GM23338 (cell line): ENCODE measurements around the gene UBE2G2. TPM values are rescaled to one million over a fixed set of nuclear protein-coding genes. Genes with fewer than 3 reads are reported as not detected.

Experiments used
- ATAC-seq: fragments of 200-7000 bp; cut with Tn5 transposase; 3 replicates; pipeline ENCODE4 v1.9.1; 2020
- DNase-seq: peaks from one replicate; pipeline ENCODE4 v3.0.0-alpha.2; 2015; ENCODE audit warnings: low spot score
- H2AFZ ChIP-seq: fragments of 200-600 bp; sonication (generic); 2 replicates; pipeline ENCODE4 v1.8.0; 2016; ENCODE audit warnings: antibody characterized with exemption, mild to moderate bottlenecking, moderate library complexity
- H3F3A ChIP-seq: fragments of 200-600 bp; sonication (generic); replicated peaks from 2 replicates; pipeline ENCODE4 v1.8.0; 2017; ENCODE audit warnings: antibody characterized with exemption, mixed run types, low read depth
- H3K27ac ChIP-seq: fragments of 200-600 bp; sonication (generic); 2 replicates; pipeline ENCODE4 v1.6.1; 2016; ENCODE audit warnings: low read depth
- H3K27me3 ChIP-seq: fragments of 200-600 bp; sonication (generic); 2 replicates; pipeline ENCODE4 v1.8.0; 2016; ENCODE audit warnings: mild to moderate bottlenecking, mixed run types, moderate library complexity; ENCODE audit not compliant: insufficient read depth
- H3K36me3 ChIP-seq: fragments of 200-600 bp; sonication (generic); 2 replicates; pipeline ENCODE4 v1.8.0; 2016; ENCODE audit warnings: mild to moderate bottlenecking; ENCODE audit not compliant: insufficient read depth
- H3K4me1 ChIP-seq: fragments of 200-600 bp; sonication (generic); 2 replicates; pipeline ENCODE4 v1.8.0; 2016; ENCODE audit warnings: mild to moderate bottlenecking, moderate library complexity; ENCODE audit not compliant: insufficient read depth
- H3K4me2 ChIP-seq: fragments of 200-600 bp; sonication (generic); 2 replicates; pipeline ENCODE4 v1.7.1; 2017; ENCODE audit warnings: mixed run types
- H3K4me3 ChIP-seq: fragments of 200-600 bp; sonication (generic); 2 replicates; pipeline ENCODE4 v1.6.1; 2016; ENCODE audit warnings: mixed run types
- H3K79me2 ChIP-seq: fragments of 200-600 bp; sonication (generic); replicated peaks from 2 replicates; pipeline ENCODE4 v1.8.0; 2017; ENCODE audit warnings: mild to moderate bottlenecking; ENCODE audit not compliant: insufficient read depth
- H3K9me2 ChIP-seq: fragments of 200-600 bp; sonication (generic); 2 replicates; pipeline ENCODE4 v1.8.0; 2017; ENCODE audit not compliant: insufficient read depth
- H4K20me1 ChIP-seq: fragments of 200-600 bp; sonication (generic); replicated peaks from 2 replicates; pipeline ENCODE4 v1.8.0; 2017; ENCODE audit warnings: mild to moderate bottlenecking; ENCODE audit not compliant: insufficient read depth
- H3K27ac Mint-ChIP-seq: 2 replicates; pipeline ENCODE4 v1.8.0; 2020; ENCODE audit warnings: inconsistent platforms, mild to moderate bottlenecking, moderate library complexity, mixed read lengths
- H3K27me3 Mint-ChIP-seq: 3 replicates; pipeline ENCODE4 v1.8.0; 2022; ENCODE audit warnings: low read depth, mild to moderate bottlenecking, moderate library complexity, mixed read lengths, inconsistent platforms; ENCODE audit not compliant: insufficient read depth, poor library complexity
- H3K36me3 Mint-ChIP-seq: 3 replicates; pipeline ENCODE4 v1.8.0; 2021; ENCODE audit warnings: low read depth, mild to moderate bottlenecking, inconsistent platforms, moderate library complexity, mixed read lengths
- H3K4me1 Mint-ChIP-seq: 3 replicates; pipeline ENCODE4 v1.8.0; 2020; ENCODE audit warnings: mild to moderate bottlenecking, inconsistent platforms, mixed read lengths
- H3K4me3 Mint-ChIP-seq: 3 replicates; pipeline ENCODE4 v1.8.0; 2021; ENCODE audit warnings: moderate library complexity, mild to moderate bottlenecking, inconsistent platforms, mixed read lengths
- H3K9me3 Mint-ChIP-seq: 3 replicates; pipeline ENCODE4 v1.8.0; 2020; ENCODE audit warnings: moderate library complexity, mild to moderate bottlenecking, inconsistent platforms, mixed read lengths
- CREB1 ChIP-seq: fragments of 250-450 bp; sonication (Bioruptor Pico); IDR thresholded peaks from 2 replicates; pipeline ENCODE4 v1.5.0; 2020; ENCODE audit warnings: low read depth, mild to moderate bottlenecking, moderate library complexity
- CTCF ChIP-seq, 2 experiments: fragments of 200-600 bp in 1 of 2; sonication (generic) in 1 of 2; conservative IDR thresholded peaks; 2 replicates each; pipeline versions ENCODE4 v1.5.1 to v1.6.1; 2016 to 2017; ENCODE audit warnings: antibody characterized with exemption in 2 of 2, low read depth in 2 of 2, mild to moderate bottlenecking in 2 of 2, moderate library complexity in 1 of 2
- ETS1 ChIP-seq: IDR thresholded peaks from 2 replicates; pipeline ENCODE4 v1.6.1; 2016; ENCODE audit warnings: antibody characterized with exemption
- EZH2 ChIP-seq: fragments of 200-600 bp; sonication (generic); IDR thresholded peaks from one replicate; pipeline ENCODE4 v1.8.0; 2017; ENCODE audit warnings: antibody characterized with exemption, mild to moderate bottlenecking, low read depth; ENCODE audit not compliant: unreplicated experiment
- EZH2phosphoT487 ChIP-seq: fragments of 200-600 bp; sonication (generic); IDR thresholded peaks from one replicate; pipeline ENCODE4 v1.8.1; 2018; ENCODE audit warnings: antibody characterized with exemption; ENCODE audit not compliant: unreplicated experiment
- JUNB ChIP-seq: IDR thresholded peaks from one replicate; pipeline ENCODE4 v1.6.1; 2016; ENCODE audit warnings: antibody characterized with exemption; ENCODE audit not compliant: unreplicated experiment
- NANOG ChIP-seq: IDR thresholded peaks from 2 replicates; pipeline ENCODE4 v1.6.1; 2016; ENCODE audit warnings: antibody characterized with exemption, borderline replicate concordance
- POLR2AphosphoS5 ChIP-seq: IDR thresholded peaks from 2 replicates; pipeline ENCODE4 v1.6.1; 2016; ENCODE audit warnings: antibody characterized with exemption, low read depth
- REST ChIP-seq: IDR thresholded peaks from one replicate; pipeline ENCODE4 v1.6.1; 2018; ENCODE audit warnings: antibody characterized with exemption; ENCODE audit not compliant: unreplicated experiment
- STAT1 ChIP-seq: IDR thresholded peaks from one replicate; pipeline ENCODE4 v1.6.1; 2016; ENCODE audit warnings: antibody characterized with exemption; ENCODE audit not compliant: unreplicated experiment
- ZNF114 ChIP-seq: fragments of 250-450 bp; sonication (Bioruptor Pico); IDR thresholded peaks from 2 replicates; pipeline ENCODE4 v1.5.0; 2020; ENCODE audit warnings: mild to moderate bottlenecking, moderate library complexity
- ZNF331 ChIP-seq: fragments of 250-450 bp; sonication (Bioruptor Pico); IDR thresholded peaks from 2 replicates; pipeline ENCODE4 v1.5.0; 2020; ENCODE audit warnings: low read depth, mild to moderate bottlenecking, moderate library complexity
- ZNF462 ChIP-seq: fragments of 250-450 bp; sonication (Bioruptor Pico); IDR thresholded peaks from 2 replicates; pipeline ENCODE4 v1.5.0; 2020; ENCODE audit warnings: mild to moderate bottlenecking, moderate library complexity
- polyA plus RNA-seq: library from polyadenylated mRNA; unstranded; fragments of >200 nt; fragmentation: Nextera tagmentation; extraction: Ambion mirVana; gene quantifications from 2 replicates; pipeline ENCODE4 v1.2.1, GENCODE V29; 2016
- total RNA-seq: library from RNA; depleted of rRNA; stranded (reverse); fragments of >200 nt; shearing (Covaris generic); gene quantifications from 2 replicates; pipeline ENCODE4 v1.2.3, GENCODE V29; 2014

The UBE2G2 gene
- total and polyA plus RNA-seq, 2 experiments from 2014 or later: 66.4 to 100 TPM

GRCh38 chr21:44833663-44834062 lies 32.0 kb upstream of the UBE2G2 start:
- Histone ChIP-seq H2AFZ (no peak overlapping the region), H3K27ac (no peak overlapping the region), H3F3A (no peaks in the 10 kb centered on the region), H3K36me3 (no peaks in the 10 kb centered on the region), H4K20me1 (no peaks in the 10 kb centered on the region), H3K4me2 (no peak overlapping the region), H3K9me2 (no peaks in the 10 kb centered on the region), H3K79me2 (no peaks in the 10 kb centered on the region), H3K27me3 (no peaks in the 10 kb centered on the region), H3K4me1 (no peaks in the 10 kb centered on the region), H3K4me3 (no peak overlapping the region)
- DNase-seq (no peak), ATAC-seq (no peak)
- Mint-ChIP-seq H3K4me1 (peaks cover 4% of the 10 kb centered on the region), H3K27ac (no peak overlapping the region), H3K36me3 (peaks cover 1% of the 10 kb centered on the region; the same call in 1 of the 3 replicates), H3K9me3 (peaks cover 13% of the 10 kb centered on the region), H3K4me3 (no peak overlapping the region; the same call in 2 of the 3 replicates), H3K27me3 (peaks cover 6% of the 10 kb centered on the region)
- TF ChIP-seq ETS1: no peak
- TF ChIP-seq ZNF462 (CRISPR knock-in tag): no peak
- no peak for TF ChIP-seq EZH2
- no peak for TF ChIP-seq CTCF (conservative IDR thresholded peaks at IDR 0.05; ENCODE audit: low read depth in 2 of 2)
- no peak for TF ChIP-seq EZH2phosphoT487
- TF ChIP-seq NANOG: no peak
- TF ChIP-seq ZNF331: no peak
- no peak for TF ChIP-seq POLR2AphosphoS5
- no peak for TF ChIP-seq JUNB
- TF ChIP-seq CREB1 (CRISPR knock-in tag): no peak
- no peak for TF ChIP-seq REST
- no peak for TF ChIP-seq STAT1
- TF ChIP-seq ZNF114 (CRISPR knock-in tag): no peak
